HepG2 (cell line): Measurements from ENCODE around the gene SERTAD1. TPM values are rescaled to one million over a fixed set of nuclear protein-coding genes. Genes with fewer than 3 reads are reported as not detected.

Experiments used
- ARNTL ChIP-seq: sonication (generic); formaldehyde crosslinking; IDR thresholded peaks from 2 replicates; pipeline ENCODE4 v1.4.0; 2020; ENCODE audit warnings: mild to moderate bottlenecking, missing genetic modification reagents
- HHEX ChIP-seq: IDR thresholded peaks from 2 replicates; pipeline ENCODE4 v1.6.1; 2016; ENCODE audit warnings: control low read depth
- ZNF703 ChIP-seq: sonication (generic); formaldehyde crosslinking; IDR thresholded peaks from 2 replicates; pipeline ENCODE4 v1.5.1; 2020; ENCODE audit warnings: missing genetic modification reagents, mild to moderate bottlenecking, moderate library complexity, borderline replicate concordance
- polyA plus RNA-seq, 8 experiments: library from polyadenylated mRNA; depleted of rRNA in 3 of 8; stranded (reverse) in 7 of 8; unstranded in 1 of 8; fragments of >200 nt; fragmentation: Illumina TruSeq in 4 of 8; extraction: Trizol in 4 of 8; gene quantifications; 2 replicates each; pipeline versions ENCODE4 v1.2.1 to v1.2.3, GENCODE V29; 2011 to 2016; ENCODE audit warnings: low read depth in 4 of 8, missing spikeins in 1 of 8, mixed read lengths in 1 of 8; ENCODE audit not compliant: insufficient read depth in 1 of 8
- total RNA-seq, 5 experiments: library from RNA; depleted of rRNA; stranded (reverse); fragments of >200 nt; fragmentation: Illumina TruSeq; extraction: Trizol; gene quantifications; 2 replicates each; pipeline ENCODE4 v1.2.3, GENCODE V29; 2016; ENCODE audit warnings: low read depth in 1 of 5
- TF ChIP-seq, protein P1 (sequence below), 2 experiments: fragments of 450-650 bp in 1 of 2; sonication (generic) in 1 of 2; formaldehyde crosslinking in 1 of 2; IDR thresholded peaks; 2 replicates each; pipeline versions ENCODE4 v1.6.1 to v1.8.0; 2016 to 2022; ENCODE audit warnings: antibody characterized with exemption in 1 of 2, mild to moderate bottlenecking in 1 of 2, missing genetic modification reagents in 1 of 2
- TF ChIP-seq, protein P2 (sequence below): IDR thresholded peaks from 2 replicates; pipeline ENCODE4 v1.6.1; 2016; ENCODE audit warnings: control low read depth
- TF ChIP-seq, protein P3 (sequence below): sonication (generic); formaldehyde crosslinking; IDR thresholded peaks from 2 replicates; pipeline ENCODE4 v1.8.1; 2023; ENCODE audit warnings: mild to moderate bottlenecking, missing genetic modification reagents

SERTAD1 gene
- total and polyA plus RNA-seq, 2 of the 13 experiments (the other 11 are each of a cell fraction or from before 2014, with no cell fraction given): 4.3 to 4.5 TPM

DNA sequence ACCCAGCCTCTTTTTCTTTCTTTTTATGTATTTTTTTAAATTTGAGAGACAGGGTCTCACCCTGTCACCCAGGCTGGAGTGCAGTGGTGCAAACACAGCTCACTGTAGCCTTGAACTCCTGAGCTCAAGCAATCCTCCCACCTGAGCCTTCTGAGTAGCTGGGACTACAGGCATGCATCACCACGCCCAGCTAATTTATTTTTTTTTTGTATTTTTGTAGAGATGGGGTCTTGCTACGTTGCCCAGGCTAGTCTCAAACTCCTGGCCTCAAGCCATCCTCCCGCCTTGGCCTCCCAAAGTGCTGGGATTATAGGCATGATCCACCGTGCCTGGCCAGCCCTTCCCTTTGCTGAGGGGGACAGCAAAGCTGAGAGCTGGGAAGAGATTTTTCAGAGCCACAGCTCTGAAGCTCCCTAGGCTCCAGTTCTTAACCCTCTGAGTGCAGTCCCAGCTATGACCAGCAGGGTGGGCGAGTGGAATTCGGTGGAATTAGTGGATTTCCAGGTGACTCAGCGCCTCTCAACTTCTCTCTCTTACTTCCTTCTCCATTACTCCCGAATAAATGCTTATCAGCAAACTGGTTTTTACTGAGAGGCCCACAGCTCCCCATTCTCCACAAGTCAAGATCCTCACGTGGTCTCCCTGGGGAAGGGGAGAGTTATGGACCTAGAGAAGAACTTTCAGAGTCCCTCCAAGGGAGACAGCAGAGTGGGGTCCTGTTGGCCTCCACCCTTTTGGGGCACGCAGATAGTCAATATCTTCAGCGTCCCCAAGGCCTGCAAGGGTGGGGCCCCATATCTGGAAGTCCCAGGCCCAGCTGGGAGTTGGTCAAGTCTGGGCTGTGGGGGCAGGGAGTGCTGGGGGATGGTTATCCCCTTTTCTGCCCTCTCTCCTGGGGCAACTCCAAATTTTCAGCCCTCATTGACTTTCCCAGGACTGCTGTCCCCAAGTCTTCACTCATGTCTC, 38.5 kb upstream of the SERTAD1 start (continued):
- TF ChIP-seq, protein P1, sequence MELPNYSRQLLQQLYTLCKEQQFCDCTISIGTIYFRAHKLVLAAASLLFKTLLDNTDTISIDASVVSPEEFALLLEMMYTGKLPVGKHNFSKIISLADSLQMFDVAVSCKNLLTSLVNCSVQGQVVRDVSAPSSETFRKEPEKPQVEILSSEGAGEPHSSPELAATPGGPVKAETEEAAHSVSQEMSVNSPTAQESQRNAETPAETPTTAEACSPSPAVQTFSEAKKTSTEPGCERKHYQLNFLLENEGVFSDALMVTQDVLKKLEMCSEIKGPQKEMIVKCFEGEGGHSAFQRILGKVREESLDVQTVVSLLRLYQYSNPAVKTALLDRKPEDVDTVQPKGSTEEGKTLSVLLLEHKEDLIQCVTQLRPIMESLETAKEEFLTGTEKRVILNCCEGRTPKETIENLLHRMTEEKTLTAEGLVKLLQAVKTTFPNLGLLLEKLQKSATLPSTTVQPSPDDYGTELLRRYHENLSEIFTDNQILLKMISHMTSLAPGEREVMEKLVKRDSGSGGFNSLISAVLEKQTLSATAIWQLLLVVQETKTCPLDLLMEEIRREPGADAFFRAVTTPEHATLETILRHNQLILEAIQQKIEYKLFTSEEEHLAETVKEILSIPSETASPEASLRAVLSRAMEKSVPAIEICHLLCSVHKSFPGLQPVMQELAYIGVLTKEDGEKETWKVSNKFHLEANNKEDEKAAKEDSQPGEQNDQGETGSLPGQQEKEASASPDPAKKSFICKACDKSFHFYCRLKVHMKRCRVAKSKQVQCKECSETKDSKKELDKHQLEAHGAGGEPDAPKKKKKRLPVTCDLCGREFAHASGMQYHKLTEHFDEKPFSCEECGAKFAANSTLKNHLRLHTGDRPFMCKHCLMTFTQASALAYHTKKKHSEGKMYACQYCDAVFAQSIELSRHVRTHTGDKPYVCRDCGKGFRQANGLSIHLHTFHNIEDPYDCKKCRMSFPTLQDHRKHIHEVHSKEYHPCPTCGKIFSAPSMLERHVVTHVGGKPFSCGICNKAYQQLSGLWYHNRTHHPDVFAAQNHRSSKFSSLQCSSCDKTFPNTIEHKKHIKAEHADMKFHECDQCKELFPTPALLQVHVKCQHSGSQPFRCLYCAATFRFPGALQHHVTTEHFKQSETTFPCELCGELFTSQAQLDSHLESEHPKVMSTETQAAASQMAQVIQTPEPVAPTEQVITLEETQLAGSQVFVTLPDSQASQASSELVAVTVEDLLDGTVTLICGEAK (IDR thresholded peaks at IDR 0.05): no peak
- TF ChIP-seq, protein P1 (CRISPR knock-in tag; IDR thresholded peaks at IDR 0.05): no peak
- TF ChIP-seq ZNF703 (CRISPR knock-in tag) (no peak), HHEX (CRISPR knock-in tag) (no peak), ARNTL (CRISPR knock-in tag) (no peak)
- TF ChIP-seq, protein P2, sequence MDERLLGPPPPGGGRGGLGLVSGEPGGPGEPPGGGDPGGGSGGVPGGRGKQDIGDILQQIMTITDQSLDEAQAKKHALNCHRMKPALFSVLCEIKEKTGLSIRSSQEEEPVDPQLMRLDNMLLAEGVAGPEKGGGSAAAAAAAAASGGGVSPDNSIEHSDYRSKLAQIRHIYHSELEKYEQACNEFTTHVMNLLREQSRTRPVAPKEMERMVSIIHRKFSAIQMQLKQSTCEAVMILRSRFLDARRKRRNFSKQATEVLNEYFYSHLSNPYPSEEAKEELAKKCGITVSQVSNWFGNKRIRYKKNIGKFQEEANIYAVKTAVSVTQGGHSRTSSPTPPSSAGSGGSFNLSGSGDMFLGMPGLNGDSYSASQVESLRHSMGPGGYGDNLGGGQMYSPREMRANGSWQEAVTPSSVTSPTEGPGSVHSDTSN (CRISPR knock-in tag): no peak
- TF ChIP-seq, protein P3, sequence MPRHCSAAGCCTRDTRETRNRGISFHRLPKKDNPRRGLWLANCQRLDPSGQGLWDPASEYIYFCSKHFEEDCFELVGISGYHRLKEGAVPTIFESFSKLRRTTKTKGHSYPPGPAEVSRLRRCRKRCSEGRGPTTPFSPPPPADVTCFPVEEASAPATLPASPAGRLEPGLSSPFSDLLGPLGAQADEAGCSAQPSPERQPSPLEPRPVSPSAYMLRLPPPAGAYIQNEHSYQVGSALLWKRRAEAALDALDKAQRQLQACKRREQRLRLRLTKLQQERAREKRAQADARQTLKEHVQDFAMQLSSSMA (CRISPR knock-in tag): no peak
- TF ChIP-seq, all 625 proteins: peak for 37
